ENCODE data around the gene MVB12B.

Gene MVB12B

DNA sequence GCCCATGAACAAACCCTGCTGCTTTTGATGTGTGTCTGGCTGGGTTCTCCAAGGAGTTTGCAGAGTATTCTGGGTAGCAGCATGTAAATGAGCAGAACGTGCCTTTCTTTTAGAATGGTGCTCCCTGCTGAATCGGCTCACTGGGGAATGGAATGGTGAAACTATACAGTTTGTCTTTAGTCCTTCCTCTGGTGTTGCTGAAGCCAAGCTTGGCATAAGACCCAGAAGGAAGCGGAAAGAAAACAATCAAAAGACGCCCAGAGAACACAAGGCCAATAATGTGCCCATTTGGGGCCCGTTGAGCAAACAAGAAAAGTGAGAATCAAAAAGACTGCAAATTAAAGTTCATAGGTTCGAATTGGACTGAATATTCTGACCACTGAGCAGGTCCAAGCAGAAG lies 60.1 kb downstream of the MVB12B start:
- no peak for DNase-seq

DNA sequence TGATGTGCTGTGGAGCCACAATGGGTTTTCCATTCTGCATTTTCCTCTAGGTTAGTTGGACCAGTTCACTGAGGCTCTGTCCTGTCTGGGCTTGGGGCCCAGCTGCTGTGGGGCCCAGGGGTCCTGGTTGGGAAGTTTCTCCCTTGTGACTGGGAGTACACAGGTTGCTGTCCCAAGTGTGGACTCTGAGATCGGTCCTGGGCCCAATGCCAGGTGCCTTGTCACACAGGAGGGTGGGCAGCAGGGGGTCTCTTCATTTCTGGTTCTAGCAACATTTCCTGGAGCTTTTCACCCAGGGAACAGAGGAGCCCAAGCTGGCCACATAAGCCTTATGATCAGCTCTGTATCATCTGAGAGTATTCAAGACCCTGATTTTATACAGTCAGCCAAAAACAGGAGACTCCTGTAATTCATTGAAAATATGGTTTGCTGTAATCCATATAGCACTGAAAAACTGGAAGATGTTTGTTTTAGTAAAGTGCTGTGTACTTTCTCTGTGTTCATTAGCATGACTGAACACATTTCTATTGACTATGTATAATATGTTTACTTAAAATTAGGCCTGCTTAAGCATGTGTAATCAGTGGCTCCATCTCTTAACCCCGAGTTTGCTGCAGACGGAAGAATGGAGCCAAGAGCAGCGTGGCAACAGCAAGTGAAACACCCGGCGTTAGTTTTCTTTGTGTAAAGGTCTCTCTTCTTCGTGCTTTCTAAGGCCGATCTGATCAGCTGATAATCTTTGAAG lies 62.5 kb downstream of the MVB12B start:
- peak; percentile 52 for DNase-seq

DNA sequence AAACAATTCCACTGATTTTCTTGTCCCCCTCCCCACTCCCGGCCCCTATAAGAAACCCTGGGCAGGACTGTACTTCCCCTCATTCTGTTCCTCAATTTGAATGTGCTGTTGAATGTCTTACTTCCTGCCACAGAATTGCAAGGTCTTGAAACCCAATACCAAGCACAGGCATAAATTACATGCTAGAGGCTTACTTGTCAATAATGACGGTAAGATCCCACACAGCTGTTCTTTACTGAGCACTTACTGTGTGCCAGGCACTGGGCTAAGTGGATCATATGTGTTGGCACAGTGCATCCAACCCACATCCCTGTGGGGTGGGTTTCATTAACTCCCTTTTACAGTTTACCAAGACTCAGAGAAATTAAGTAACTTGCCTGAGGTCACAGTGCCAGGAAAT lies 63.4 kb downstream of the MVB12B start:
- DNase-seq, result no peak

DNA sequence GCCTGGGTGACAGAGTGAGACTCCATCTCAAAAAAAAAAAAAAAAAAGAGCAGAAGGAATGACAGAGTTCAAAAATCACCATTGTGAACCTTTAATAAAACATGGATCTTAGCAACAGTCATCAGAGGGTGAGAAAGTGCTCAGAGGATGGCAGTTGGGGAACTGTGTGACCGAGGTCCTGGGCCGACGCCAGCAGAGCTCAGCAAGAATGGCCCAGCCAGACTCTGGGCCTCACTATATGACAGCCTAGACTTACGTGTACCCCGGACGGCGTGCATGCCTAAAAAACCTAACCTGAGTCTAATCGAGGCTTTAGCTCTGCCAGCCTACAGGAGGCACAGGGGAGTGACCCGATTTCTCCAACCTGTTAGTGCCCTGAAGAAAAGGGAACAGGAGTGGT lies 64.3 kb downstream of the MVB12B start:
- no peak for DNase-seq

DNA sequence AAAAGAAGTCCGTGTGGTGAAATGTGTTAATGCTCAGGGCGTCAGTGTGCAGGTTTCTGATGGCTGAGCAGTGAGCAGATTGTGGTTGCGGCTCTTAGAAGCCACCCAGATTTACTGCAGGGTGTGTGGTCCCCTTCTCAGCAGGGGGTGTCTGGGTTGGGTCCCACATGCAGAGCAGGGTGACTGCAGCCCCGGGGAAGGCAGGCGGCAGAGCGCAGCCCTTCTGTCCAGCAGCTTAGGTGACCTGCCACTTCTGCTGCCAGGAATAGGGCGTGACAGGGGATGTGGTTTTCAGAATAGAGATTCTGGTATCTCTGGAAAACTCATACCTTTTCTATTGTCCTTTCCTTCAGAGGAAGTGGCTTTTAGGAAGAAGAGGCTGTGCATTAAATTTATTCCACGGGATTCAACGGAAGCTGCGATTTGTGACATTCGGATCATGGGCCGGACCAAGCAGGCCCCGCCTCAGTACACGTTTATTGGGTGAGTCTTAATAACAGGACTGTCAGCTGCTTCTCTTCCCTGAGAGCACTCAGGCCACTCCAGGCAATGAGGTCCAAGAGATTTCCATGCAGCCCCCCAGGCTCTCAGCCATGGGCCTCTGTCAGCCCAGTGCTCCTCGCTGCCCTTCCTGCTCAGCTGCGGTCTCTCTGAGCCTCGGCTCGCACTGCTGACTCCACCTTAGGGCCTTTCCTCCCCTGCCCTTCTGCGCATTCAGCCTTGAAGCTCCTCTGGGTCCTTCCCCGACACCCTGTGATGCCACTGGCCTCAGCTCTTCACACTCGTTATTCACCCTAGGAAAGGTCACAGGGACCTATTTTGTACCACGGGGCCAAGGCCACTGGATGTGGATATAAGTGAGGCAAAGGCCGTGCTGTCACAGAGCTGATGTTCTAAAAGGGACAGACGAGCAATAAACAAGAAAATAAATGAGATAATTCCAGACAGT lies 65.4 kb downstream of the MVB12B start:
- DNase-seq, result no peak

DNA sequence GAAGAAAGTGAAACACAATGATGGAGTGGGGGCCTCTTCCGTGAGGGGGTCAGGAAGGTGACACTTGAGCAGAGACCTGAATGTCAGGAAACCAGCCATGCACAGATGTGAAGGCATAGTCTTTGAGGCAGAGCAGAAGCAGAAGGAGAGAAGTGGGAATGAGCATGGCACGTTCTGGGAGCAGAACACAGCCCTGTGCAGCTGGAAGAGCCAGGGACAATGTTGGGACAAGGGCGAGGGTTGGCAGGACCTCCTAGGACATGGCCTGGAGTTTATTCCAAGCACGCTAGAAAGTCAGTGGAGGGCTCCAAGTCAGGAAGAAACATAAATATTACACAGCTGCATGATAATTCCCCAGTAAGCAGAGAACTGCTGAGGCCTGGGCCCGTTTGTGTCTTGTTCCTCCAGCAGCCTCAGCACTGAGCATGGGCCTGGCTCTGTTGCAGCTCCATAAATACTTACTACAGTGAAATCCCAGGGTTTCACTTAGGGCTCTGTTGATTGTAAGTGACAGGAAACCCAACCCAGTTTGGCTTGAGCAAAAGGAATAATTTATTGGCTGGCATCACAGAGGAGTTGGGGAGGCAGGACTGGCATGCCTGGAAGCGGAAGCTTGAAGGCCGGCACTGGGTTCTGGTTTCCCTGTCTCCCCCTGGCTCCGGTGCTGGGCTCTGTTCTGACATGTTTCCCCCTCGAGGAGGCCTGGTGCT lies 66.2 kb downstream of the MVB12B start:
- no peak for DNase-seq

DNA sequence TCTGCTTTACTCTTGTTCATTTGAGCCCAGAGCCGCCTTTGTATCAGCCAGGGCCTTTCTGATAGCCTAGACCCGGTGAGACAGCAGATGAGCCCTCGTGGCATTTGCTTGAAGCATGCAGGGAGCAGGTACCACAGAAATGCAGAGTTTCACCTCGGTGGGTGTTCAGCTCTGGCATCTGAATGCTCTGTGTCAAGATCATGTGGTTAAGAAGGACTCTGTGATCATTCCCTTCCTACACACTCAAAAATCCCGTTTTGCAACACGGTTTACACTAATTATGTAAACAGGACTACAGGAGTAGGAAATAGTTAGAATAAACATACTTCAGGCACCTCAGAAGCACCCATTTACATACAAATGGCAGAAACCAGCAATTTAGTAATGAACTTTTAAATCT lies 67.2 kb downstream of the MVB12B start:
- no peak for DNase-seq

DNA sequence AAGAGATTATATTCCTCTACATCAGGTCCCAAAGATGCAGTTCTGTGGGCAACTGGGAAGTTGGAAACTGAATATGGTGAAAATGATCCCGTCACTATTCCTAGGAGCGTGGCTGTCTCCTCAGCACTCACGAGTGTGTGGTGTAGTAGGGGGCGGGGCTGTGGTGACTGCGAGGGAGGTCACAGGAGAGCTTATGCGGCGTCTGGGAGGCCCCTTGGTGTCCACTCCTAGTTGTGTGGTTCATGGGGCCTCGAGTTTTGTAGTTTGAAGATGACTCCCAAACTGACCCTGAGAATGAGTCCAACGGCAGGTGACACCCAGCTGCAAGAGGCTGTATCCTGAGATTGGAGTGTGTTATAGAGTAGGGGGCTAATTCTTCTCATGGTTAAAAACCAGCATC lies 68.2 kb downstream of the MVB12B start:
- DNase-seq, result no peak

DNA sequence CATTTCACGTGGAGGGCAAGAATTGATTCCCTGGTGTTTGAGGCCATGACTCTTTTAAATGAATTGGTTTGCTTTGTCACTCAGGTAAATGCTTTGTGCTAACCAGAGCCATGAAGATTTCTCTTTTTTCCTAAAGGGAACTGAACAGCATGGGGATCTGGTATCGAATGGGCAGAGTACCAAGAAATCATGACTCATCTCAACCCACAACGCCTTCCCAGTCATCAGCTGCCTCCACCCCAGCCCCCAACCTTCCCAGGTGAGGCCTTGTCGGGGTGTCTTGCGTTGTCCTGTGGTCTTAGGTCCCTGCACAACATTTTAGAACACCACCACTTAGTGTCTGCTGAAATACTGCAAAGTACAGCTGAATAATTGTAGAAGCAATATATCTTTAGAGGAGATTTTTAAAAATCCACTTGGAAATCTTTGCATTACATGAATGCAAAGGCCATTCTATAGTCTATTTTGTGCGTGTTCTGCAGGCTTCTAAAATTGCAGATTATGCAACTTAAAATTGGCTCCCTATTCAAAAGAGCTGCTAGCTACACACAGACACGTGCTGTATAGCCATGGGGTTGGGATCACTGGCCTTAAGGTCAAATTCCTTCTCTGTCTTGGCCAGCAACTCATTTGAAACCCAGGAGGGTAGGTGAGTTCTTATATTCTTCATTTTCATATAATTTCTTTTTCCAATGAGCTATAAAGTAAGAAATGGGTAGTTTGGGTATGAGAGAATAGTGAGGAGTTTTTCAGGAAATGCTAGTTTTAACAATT lies 69.0 kb downstream of the MVB12B start:
- DNase-seq, result no peak

DNA sequence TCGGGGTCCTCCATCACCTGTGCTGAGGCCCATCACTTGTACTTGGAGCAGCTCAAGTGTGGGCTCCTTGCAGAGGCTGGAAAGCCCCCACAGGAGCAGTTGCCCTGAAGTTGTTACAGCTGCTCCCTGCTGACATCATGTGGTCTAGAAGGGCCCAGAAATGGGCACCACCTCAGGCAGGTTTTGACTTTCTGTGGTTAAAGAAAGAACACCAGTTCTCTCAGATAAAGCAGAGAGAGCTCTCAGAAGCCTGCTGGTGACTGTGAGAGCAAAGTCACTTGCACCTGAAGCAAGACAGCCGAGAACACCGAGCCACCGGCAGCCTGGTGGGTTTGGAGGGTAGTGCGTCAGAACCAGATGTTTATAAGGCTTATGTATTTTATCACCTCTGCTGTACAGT lies 70.4 kb downstream of the MVB12B start:
- no peak for DNase-seq

DNA sequence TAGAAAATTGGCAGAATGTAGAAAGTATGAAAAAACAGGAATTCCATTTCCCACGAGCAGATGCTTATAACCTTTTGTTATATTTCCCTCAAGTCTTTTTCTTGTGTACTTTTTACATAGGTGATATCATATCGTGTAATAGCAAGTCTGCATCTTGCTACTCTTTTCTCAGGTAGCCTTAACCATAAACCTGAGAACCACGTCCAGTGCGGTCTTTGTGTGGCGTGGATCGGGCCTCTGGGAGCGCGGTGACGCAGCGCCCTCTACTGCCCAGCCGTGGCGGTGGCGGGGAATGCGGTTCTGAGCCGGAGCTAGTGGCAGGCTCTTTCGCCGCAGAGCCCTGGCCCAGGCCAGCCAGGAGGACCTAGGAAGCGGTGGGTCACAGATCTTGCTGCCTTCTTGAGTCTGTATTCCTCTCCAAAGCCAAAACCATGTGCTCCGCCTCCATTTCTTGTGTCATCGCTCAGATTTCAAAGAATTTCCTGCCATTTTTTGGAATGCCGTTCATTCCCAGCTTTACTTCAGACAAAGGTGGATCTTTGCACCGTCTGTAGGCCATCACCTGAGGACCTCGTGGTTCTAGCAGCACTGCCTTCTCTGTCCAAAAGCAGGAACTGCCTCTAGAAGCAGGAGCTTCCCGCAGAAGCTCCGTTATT lies 71.9 kb downstream of the MVB12B start:
- peak; percentile 30 for DNase-seq

DNA sequence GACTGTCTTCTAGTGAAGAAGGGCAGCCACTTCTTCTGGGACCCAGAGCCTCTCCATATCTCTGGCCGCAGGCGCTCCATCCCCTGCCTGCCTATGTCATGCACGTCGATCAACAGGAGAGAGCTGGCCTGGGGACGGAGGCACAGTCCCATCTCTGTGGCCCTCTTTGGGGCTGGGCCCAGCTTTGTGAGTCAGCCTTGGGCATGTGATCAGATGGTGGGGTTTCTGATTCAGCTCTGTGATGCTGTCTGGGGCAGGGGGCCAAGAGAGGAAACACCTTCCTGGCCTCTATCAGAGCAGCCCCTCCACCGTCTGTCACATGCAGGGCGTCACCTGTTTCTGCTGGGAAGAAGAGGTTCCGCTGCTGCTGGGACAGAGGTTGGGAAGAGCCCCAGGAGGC lies 72.6 kb downstream of the MVB12B start:
- no peak for DNase-seq

DNA sequence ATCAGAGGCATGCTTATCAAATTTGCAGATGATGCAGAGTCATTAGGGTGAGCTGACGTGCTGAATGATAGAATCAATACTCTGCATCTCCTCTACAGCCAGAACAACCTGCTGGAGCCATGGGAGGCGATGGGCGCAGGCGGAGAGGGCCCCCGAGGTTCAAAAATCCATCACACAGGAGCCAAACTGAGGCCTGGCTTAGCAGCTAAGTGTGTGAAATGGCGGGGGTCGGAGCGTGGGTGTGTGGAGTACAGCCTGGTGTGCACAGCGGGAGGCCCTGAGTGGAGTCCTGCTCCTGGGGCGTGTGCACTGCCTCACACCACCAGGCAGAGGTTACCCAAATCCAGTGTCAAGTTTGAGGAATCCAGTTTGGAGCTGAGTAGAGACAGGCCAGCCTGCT lies 73.2 kb downstream of the MVB12B start:
- DNase-seq, result no peak

DNA sequence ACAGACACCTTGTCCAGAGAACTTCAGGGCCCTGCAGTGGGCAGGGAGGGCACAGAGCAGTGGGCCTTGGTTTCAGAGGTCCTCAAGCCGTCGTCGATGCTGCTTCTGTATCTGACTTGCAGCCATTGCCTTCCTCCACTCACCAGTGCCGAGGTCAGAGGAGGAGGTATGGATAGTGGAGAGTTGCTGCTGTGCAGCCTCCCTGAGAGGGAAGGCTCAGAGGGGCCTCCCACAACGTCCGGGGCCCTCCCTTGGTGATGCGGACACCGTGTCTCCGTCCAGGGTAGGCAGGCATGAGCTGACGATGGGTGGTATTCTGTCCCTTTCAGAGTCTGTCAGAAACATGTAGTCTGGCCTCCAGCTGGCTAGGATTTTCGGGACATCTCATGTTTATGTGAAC lies 73.9 kb downstream of the MVB12B start:
- no peak for DNase-seq

DNA sequence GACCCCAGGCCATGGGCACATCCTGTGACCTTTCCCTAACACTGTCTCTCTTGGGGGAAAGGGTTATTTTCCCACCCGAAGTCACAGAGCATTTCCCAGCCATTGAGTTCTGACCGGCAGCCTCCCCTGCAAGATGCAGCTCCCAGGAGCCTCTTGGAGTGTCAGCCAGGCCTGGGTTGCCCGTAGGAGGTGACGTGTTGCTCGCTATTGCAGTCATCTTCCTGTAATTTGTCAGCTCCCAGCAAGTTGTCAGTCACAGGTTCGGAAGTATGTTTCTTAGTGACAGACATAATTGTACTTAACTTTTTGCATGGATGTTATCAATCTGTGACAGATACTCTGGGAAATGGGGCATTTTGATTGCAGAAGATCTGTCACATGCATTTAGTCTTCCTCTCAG lies 74.5 kb downstream of the MVB12B start:
- no peak for DNase-seq

DNA sequence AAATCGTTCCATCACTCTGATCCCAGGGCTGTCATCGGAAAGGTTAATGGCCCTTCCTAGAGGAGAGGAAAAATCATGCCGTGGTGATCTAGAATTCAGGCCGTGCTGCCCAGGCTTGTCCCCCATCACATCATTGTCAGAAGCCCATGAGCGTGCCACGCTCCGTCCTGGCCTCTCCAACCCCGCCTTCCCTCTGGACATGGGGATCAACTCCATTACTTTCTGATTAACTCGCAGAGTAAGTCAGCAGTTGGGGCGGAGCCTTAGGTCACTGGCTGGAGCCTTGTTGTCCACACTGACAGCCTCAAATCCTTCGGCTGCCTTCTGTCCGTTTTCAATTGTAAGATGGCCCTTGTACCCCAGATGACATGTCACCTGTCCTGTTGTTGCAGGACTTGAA lies 75.0 kb downstream of the MVB12B start:
- no peak for DNase-seq

DNA sequence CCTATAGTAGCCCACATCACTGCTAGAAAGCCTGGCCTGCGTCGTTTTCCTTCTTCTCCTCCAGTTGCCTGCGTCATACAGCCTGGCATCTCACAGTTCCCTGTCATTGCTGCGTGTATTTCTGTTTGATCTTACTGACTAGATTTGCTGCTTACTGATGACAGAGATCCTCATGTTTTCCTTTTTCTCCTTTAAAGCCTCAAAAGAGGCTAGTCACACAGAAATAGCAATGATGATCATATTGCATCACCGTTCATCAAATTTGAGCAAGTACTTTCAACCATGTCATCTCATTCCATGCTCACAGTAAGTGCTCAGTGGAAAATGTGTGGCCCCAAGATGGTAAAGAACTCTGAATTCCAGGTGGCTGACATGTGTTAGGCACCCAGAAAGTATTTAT lies 76.8 kb downstream of the MVB12B start:
- DNase-seq, result no peak

DNA sequence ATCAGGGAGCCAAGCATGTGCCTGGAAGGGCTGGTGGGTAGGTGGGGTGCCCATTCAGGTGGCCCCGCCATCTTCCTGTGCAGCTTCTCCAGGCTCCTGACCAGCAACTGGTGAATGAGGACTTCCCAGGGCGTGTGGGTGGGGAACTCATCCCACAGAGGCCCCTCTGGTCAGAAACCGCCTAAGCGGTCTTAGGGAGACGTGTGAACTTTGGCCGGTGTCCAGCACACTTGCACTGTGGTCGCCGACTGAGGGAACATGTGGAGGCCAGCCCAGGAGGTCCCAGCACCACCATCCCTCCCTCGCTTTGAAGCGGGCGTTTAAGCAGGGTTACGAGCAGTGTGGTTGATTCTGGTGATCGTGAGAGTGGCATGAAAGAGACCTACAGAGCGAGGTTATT lies 77.8 kb downstream of the MVB12B start:
- DNase-seq, result no peak

DNA sequence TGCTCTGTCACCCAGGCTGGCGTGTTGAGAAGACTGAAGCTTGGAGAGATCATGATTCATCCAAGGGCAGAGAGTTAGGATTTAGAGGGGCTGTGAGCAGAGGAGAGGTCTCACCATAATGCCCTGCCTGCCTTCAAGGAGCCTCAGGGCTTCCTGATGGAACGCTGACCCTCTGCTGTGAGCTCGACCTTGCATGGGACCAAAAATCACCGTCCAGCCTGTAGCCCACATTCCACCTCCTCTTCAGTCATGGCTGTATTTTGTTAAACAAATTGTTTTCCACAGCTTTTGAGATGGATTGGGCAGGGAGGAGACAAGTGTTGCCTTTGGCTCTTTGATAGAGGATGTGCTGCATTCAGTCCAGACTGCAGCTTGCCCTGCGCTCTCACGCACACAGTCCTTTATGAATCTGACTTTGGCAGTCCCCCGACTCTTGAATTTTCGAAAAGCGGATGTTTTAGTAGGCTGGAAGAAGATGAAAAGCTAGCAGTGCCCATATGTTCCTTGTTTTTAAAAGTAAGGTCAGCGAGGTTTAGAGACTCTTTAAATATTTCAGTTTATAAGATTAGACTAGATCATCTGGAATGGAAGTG lies 79.5 kb downstream of the MVB12B start:
- no peak for DNase-seq

DNA sequence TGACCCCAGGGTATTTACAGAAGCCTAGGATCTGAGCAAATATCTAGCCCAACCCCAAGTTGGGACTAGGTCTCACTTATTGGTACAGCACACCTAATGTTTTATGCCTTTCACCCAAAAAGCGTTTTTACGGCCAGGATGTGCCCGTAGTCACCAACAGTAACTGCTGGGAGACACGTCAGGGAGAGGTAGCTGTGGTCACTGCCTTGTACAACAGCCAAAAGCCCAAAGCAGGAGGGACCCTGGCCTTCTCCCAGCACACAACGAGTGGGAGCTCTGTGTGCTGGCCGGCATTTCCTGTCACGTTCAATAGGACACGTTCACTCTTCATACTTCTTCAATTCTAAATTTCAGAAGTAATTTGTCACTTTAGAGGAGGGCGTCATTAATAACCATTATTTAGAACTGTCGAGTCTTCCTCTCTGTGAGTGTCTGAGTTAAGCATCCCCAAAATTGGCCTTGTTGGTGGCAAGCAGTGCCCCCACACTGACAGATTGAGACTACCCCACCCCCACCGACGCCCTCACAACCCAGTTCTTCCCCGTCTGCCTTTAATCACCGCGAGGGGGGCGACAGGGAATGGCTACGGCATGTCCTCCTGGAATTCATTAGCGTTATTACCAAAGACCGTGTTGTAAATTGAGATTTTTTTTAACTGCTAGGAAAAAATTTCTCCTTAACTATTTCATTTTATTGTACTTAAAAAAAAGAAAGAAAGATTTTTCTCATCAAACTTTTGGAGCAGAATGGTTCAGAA lies 80.7 kb downstream of the MVB12B start:
- DNase-seq, result no peak

DNA sequence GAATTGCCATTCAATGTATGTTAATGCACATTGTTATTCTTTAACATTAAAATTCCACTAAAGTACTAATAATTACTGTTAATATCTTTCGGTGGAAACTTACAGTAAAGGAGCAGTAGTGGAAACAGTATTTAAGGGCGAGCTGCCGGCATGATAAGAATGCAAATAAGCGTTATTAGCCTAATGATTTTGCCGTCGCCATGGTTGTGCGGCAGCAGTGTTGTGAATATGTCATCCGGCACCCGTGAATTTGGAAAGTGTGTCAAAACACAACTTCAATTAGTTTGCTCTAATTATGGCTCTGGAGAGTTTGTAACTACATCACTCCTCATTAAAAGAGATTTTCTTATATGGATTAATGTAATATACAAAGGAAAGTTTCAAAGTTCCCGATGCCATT lies 81.4 kb downstream of the MVB12B start:
- DNase-seq, result no peak
